K562 (cell line): ENCODE results near the gene FPGS. TPM values are rescaled to one million over a fixed set of nuclear protein-coding genes. Genes with fewer than 3 reads are reported as not detected.

Source experiments
- ATAC-seq: fragments of 200-7000 bp; cut with Tn5 transposase; 3 replicates; pipeline ENCODE4 v1.9.1; 2020; ENCODE audit warnings: moderate library complexity
- BruUV-seq: library from RNA; stranded (reverse); fragments of 400-500 nt; replicated peaks from 2 replicates; lab custom pipeline; 2021; lab: Mats Ljungman, UMichigan
- CTCF ChIA-PET: fragments of 300-600 bp; formaldehyde crosslinking; extraction: SDS; loops from one replicate; lab custom pipeline; 2021; ENCODE audit warnings: low intra/inter-chr PET ratio; lab: Yijun Ruan, JAX
- POLR2A ChIA-PET: fragments of 300-600, 350-650 bp; sonication (Branson Sonifier 250); formaldehyde crosslinking; extraction: SDS; loops from one replicate; lab custom pipeline; 2021; ENCODE audit warnings: antibody characterized with exemption, inconsistent platforms; lab: Yijun Ruan, JAX
- DNase-seq, 4 experiments: peaks; one replicate each; pipeline versions ENCODE4 v3.0.0 to v3.0.0-alpha.2; 2011 to 2018; ENCODE audit warnings: low spot score in 3 of 4, mixed read lengths in 3 of 4; ENCODE audit errors: extremely low read depth in 1 of 4
- FAIRE-seq: peaks from 2 replicates; lab custom pipeline; 2011; peaks lifted over from hg19 to GRCh38; lab: Jason Lieb, UNC
- H2AFZ ChIP-seq: 2 replicates; pipeline ENCODE4 v1.6.0; 2011; ENCODE audit warnings: low read depth, low read length, control low read depth, inconsistent platforms
- H3K27ac ChIP-seq: fragments of 200-600 bp; 3 replicates; pipeline ENCODE4 v1.8.0; 2011; ENCODE audit warnings: low read depth, mild to moderate bottlenecking, control low read depth, inconsistent platforms, low read length, moderate library complexity, mixed read lengths; ENCODE audit errors: extremely low read depth
- H3K27me3 ChIP-seq, 2 experiments: fragments of 300-600 bp in 1 of 2; 2 replicates in 1 of 2; 3 replicates in 1 of 2; pipeline versions ENCODE4 v1.6.0 to v1.8.0; 2011; ENCODE audit warnings: inconsistent platforms in 2 of 2, low read length in 2 of 2, mild to moderate bottlenecking in 1 of 2, mixed read lengths in 1 of 2, moderate library complexity in 1 of 2; ENCODE audit not compliant: control insufficient read depth in 2 of 2, insufficient read depth in 2 of 2
- H3K36me3 ChIP-seq: fragments of 300-600 bp; 3 replicates; pipeline ENCODE4 v1.8.0; 2011; ENCODE audit warnings: mild to moderate bottlenecking, low read length, inconsistent platforms; ENCODE audit not compliant: control insufficient read depth, insufficient read depth
- H3K4me1 ChIP-seq, 2 experiments: fragments of 200-600 bp in 1 of 2; replicated peaks in 1 of 2; 2 replicates in 1 of 2; 3 replicates in 1 of 2; pipeline versions ENCODE4 v1.5.1 to v1.8.0; 2011; ENCODE audit warnings: inconsistent platforms in 2 of 2, low read length in 2 of 2, mild to moderate bottlenecking in 1 of 2, mixed read lengths in 1 of 2, moderate library complexity in 1 of 2; ENCODE audit not compliant: control insufficient read depth in 2 of 2, insufficient read depth in 2 of 2
- H3K4me2 ChIP-seq: 2 replicates; pipeline ENCODE4 v1.6.1; 2011; ENCODE audit warnings: low read length, control low read depth, inconsistent platforms, mixed read lengths; ENCODE audit not compliant: insufficient read depth
- H3K4me3 ChIP-seq: fragments of 200-600 bp; sonication (generic), shearing (Covaris generic); 2 replicates; pipeline ENCODE4 v1.5.1; 2016; ENCODE audit warnings: control low read depth, inconsistent platforms
- H3K79me2 ChIP-seq: fragments of 200-600 bp; 3 replicates; pipeline ENCODE4 v1.8.0; 2011; ENCODE audit warnings: low read length, inconsistent platforms; ENCODE audit not compliant: control insufficient read depth, insufficient read depth
- H3K9ac ChIP-seq, 2 experiments: 2 replicates each; pipeline versions ENCODE4 v1.6.0 to v1.6.1; 2011; ENCODE audit warnings: low read depth in 2 of 2, low read length in 2 of 2, control low read depth in 1 of 2, inconsistent platforms in 1 of 2, mild to moderate bottlenecking in 1 of 2, mixed read lengths in 1 of 2; ENCODE audit not compliant: insufficient read depth in 1 of 2
- H3K9me1 ChIP-seq: one replicate; pipeline ENCODE4 v1.6.0; 2011; ENCODE audit warnings: inconsistent platforms, mild to moderate bottlenecking, low read length, moderate library complexity; ENCODE audit not compliant: control insufficient read depth, insufficient read depth
- H3K9me3 ChIP-seq: replicated peaks from 2 replicates; pipeline ENCODE4 v1.5.1; 2011; ENCODE audit warnings: low read depth, low read length, inconsistent platforms; ENCODE audit not compliant: control insufficient read depth, insufficient read depth
- H4K20me1 ChIP-seq: replicated peaks from 2 replicates; pipeline ENCODE4 v1.6.1; 2011; ENCODE audit warnings: low read length, inconsistent platforms, mixed read lengths; ENCODE audit not compliant: control insufficient read depth, insufficient read depth
- ARID1B ChIP-seq: fragments of 450-650 bp; IDR thresholded peaks from 2 replicates; pipeline ENCODE4 v1.6.1; 2016; ENCODE audit warnings: antibody characterized with exemption, mild to moderate bottlenecking, inconsistent platforms
- BRD9 ChIP-seq: fragments of 450-650 bp; IDR thresholded peaks from 2 replicates; pipeline ENCODE4 v1.6.1; 2018; ENCODE audit warnings: low read depth; ENCODE audit not compliant: partially characterized antibody
- GMEB1 ChIP-seq: fragments of 250-450 bp; sonication (Bioruptor Pico); IDR thresholded peaks from 2 replicates; pipeline ENCODE4 v1.4.0; 2020; ENCODE audit warnings: mild to moderate bottlenecking
- HBP1 ChIP-seq: fragments of 450-650 bp; formaldehyde crosslinking; IDR thresholded peaks from 2 replicates; pipeline ENCODE4 v1.4.0; 2022; ENCODE audit warnings: missing genetic modification characterization
- HOXB6 ChIP-seq: fragments of 250-450 bp; sonication (Bioruptor Pico); IDR thresholded peaks from 2 replicates; pipeline ENCODE4 v1.5.1; 2022; ENCODE audit warnings: mild to moderate bottlenecking, borderline replicate concordance
- KLF16 ChIP-seq: IDR thresholded peaks from 2 replicates; pipeline ENCODE4 v1.6.1; 2016; ENCODE audit warnings: antibody characterized with exemption
- NFYB ChIP-seq: IDR thresholded peaks from 2 replicates; pipeline ENCODE4 v1.6.1; 2011; ENCODE audit warnings: mild to moderate bottlenecking, moderate library complexity; ENCODE audit not compliant: insufficient read length; ENCODE audit errors: extremely low read depth
- PRDM10 ChIP-seq: fragments of 450-650 bp; IDR thresholded peaks from 2 replicates; pipeline ENCODE4 v1.6.1; 2018; ENCODE audit not compliant: partially characterized antibody
- SIN3A ChIP-seq, 2 experiments: fragments of 150-350 bp in 1 of 2; IDR thresholded peaks; 2 replicates each; pipeline ENCODE4 v1.6.1; 2011 to 2016; ENCODE audit warnings: borderline replicate concordance in 2 of 2, low read depth in 2 of 2, low read length in 2 of 2, mild to moderate bottlenecking in 2 of 2, moderate library complexity in 2 of 2; ENCODE audit not compliant: control insufficient read depth in 1 of 2
- SMAD3 ChIP-seq: fragments of 450-650 bp; formaldehyde crosslinking; conservative IDR thresholded peaks from 2 replicates; pipeline ENCODE4 v1.4.0; 2020; ENCODE audit warnings: mild to moderate bottlenecking
- SNIP1 ChIP-seq: fragments of 450-650 bp; IDR thresholded peaks from 2 replicates; pipeline ENCODE4 v1.7.1; 2017; ENCODE audit warnings: low read depth, mild to moderate bottlenecking
- STAT5B ChIP-seq: fragments of 250-450 bp; sonication (Bioruptor Pico); IDR thresholded peaks from 2 replicates; pipeline ENCODE4 v1.8.0; 2021; ENCODE audit warnings: mild to moderate bottlenecking, inconsistent platforms
- TRIM24 ChIP-seq, 2 experiments: fragments of 450-650 bp; IDR thresholded peaks; 2 replicates each; pipeline ENCODE4 v1.6.1; 2016
- TRIM28 ChIP-seq: fragments of 450-650 bp; IDR thresholded peaks from 2 replicates; pipeline ENCODE4 v1.6.1; 2017
- ZFX ChIP-seq: sonication (generic); formaldehyde crosslinking; IDR thresholded peaks from 2 replicates; pipeline ENCODE4 v1.8.0; 2022; ENCODE audit warnings: mild to moderate bottlenecking, missing genetic modification reagents, moderate library complexity
- ZKSCAN3 ChIP-seq: fragments of 250-450 bp; sonication (Bioruptor Pico); IDR thresholded peaks from 2 replicates; pipeline ENCODE4 v1.4.0; 2020
- ZNF316 ChIP-seq: fragments of 450-650 bp; IDR thresholded peaks from 2 replicates; pipeline ENCODE4 v1.6.1; 2016
- ZNF444 ChIP-seq: fragments of 250-450 bp; sonication (Bioruptor Pico); IDR thresholded peaks from 2 replicates; pipeline ENCODE4 v1.4.0; 2020; ENCODE audit warnings: mild to moderate bottlenecking, moderate library complexity
- ZSCAN29 ChIP-seq: fragments of 450-650 bp; IDR thresholded peaks from 2 replicates; pipeline ENCODE4 v1.6.1; 2017
- WGBS: fragments of 100-300 bp; shearing (Covaris generic); methylation state at CpG from one replicate; pipeline ENCODE4 v1.1.6; 2016; ENCODE audit warnings: low coverage, mixed read lengths; ENCODE audit not compliant: insufficient coverage; ENCODE audit errors: missing lambda C conversion rate; 5-methylcytosine and 5-hydroxymethylcytosine counted together
- in situ Hi-C: fragments of 300-500 bp; cut with MboI; formaldehyde crosslinking; loops from 4 replicates; pipeline ENCODE4 v1.15.0; 2018; ENCODE audit warnings: inconsistent platforms, mixed read lengths
- intact Hi-C: fragments of 100-400 bp; cut with micrococcal nuclease; formaldehyde crosslinking; loops from 2 replicates; pipeline ENCODE4 v1.14.2; 2022
- polyA plus RNA-seq, 8 experiments: library from polyadenylated mRNA; depleted of rRNA in 4 of 8; stranded (reverse) in 5 of 8; unstranded in 3 of 8; fragments of >200 nt; fragmentation: Nextera tagmentation in 2 of 8; fragmentation: Illumina TruSeq in 1 of 8; extraction: Ambion mirVana in 2 of 8; extraction: Trizol in 1 of 8; gene quantifications; 2 replicates each; pipeline versions ENCODE4 v1.2.1 to v1.2.3, GENCODE V29; 2011 to 2014; ENCODE audit warnings: inconsistent platforms in 1 of 8, missing spikeins in 1 of 8
- total RNA-seq, 7 experiments: library from RNA; depleted of rRNA in 6 of 7; stranded (reverse); fragments of >200 nt in 6 of 7; fragmentation: Illumina TruSeq in 2 of 7; extraction: Trizol in 2 of 7; gene quantifications; 2 replicates each; pipeline versions ENCODE4 v1.2.1 to v1.2.3, GENCODE V29; 2011 to 2021; ENCODE audit warnings: low replicate concordance in 1 of 7

FPGS gene
- total and polyA plus RNA-seq, 9 of the 15 experiments (the other 6 are each of a cell fraction or from before 2014, with no cell fraction given) = 0.84 to 86.4 (median 59.2) TPM

- no peak overlapping the region for H3K4me2 ChIP-seq
- BruUV-seq = no TSS peak
- CTCF ChIA-PET = no interaction called here
Observed at GRCh38 chr9:127857278-127857677, 54.6 kb downstream of the FPGS start.

More at GRCh38 chr9:127857278-127857677, 54.6 kb downstream of the FPGS start:
- FAIRE-seq = no peak
- Histone ChIP-seq H3K9ac (peak overlapping the region in 1 of 2 experiments; percentile 32; a peak in 2 of 4 replicates), H3K36me3 (no peaks in the 10 kb centered on the region), H4K20me1 (no peaks in the 10 kb centered on the region), H3K27ac (no peak overlapping the region), H3K79me2 (no peaks in the 10 kb centered on the region), H3K27me3 (no peaks in the 10 kb centered on the region), H2AFZ (no peak overlapping the region), H3K9me1 (peaks cover 5% of the 10 kb centered on the region), H3K9me3 (no peaks in the 10 kb centered on the region), H3K4me1 (peaks cover 41 to 73% of the 10 kb centered on the region in 2 experiments), H3K4me3 (no peak overlapping the region)
- DNase-seq = no peak
- in situ Hi-C loops (no loop called here), intact Hi-C loops (no loop called here)
- no peak for ATAC-seq
- WGBS = 78% methylated on average over 4 of the region's 4 CpGs
- POLR2A ChIA-PET = interaction anchor here (0.6 to 1.6 kb wide), 5 partner anchors 10 to 200 kb away, joined by 3 to 5 read pairs (median 3); partner anchors contain the start of gene TOR2A
- TF ChIP-seq SMAD3 (CRISPR knock-in tag) = no peak
- TF ChIP-seq ZNF444 (CRISPR knock-in tag) = no peak
- peak; percentile 53; the same call in 1 of the 2 replicates for TF ChIP-seq TRIM28
- TF ChIP-seq HBP1 (CRISPR knock-in tag) = no peak
- TF ChIP-seq KLF16 = no peak
- no peak for TF ChIP-seq NFYB
- no peak for TF ChIP-seq ZSCAN29
- no peak for TF ChIP-seq HOXB6 (CRISPR knock-in tag)
- TF ChIP-seq ZKSCAN3 (CRISPR knock-in tag) = no peak
- no peak for TF ChIP-seq SNIP1
- no peak for TF ChIP-seq PRDM10
- no peak for TF ChIP-seq STAT5B (CRISPR knock-in tag)
- TF ChIP-seq ZNF316 = peak; percentile 74
- no peak for TF ChIP-seq GMEB1 (CRISPR knock-in tag)
- TF ChIP-seq SIN3A (IDR thresholded peaks at IDR 0.05; ENCODE audit: borderline replicate concordance in 2 of 2, control insufficient read depth in 1 of 2, low read depth in 2 of 2, low read length in 2 of 2) = no peak
- no peak for TF ChIP-seq ZFX (CRISPR knock-in tag)
- TF ChIP-seq BRD9 = no peak
- no peak for TF ChIP-seq ARID1B
- TF ChIP-seq TRIM24 (IDR thresholded peaks at IDR 0.05) = peak in 1 of 2 experiments; percentile 56; a peak in 2 of 4 replicates
